Smooth muscle cell (in vitro differentiated cells): ENCODE results near the gene CASP9. TPM values are rescaled to one million over a fixed set of nuclear protein-coding genes. Genes with fewer than 3 reads are reported as not detected.

Experiments
- DNase-seq: peaks from one replicate; lab custom pipeline; 2025; ENCODE audit not compliant: unreplicated experiment; lab: John Stamatoyannopoulos, UW
- H2AFZ ChIP-seq: fragments of 200-600 bp; sonication (generic); 2 replicates; pipeline ENCODE4 v1.6.0; 2016; ENCODE audit warnings: antibody characterized with exemption, low read depth, mild to moderate bottlenecking
- H3F3A ChIP-seq: fragments of 200-600 bp; sonication (generic); 2 replicates; pipeline ENCODE4 v1.6.0; 2017; ENCODE audit warnings: antibody characterized with exemption, low read depth
- H3K27ac ChIP-seq: fragments of 200-600 bp; sonication (generic); 2 replicates; pipeline ENCODE4 v1.5.1; 2016; ENCODE audit warnings: low read depth, mild to moderate bottlenecking
- H3K27me3 ChIP-seq: fragments of 200-600 bp; sonication (generic); 2 replicates; pipeline ENCODE4 v1.6.1; 2016; ENCODE audit warnings: low read depth, mild to moderate bottlenecking
- H3K36me3 ChIP-seq: fragments of 200-600 bp; sonication (generic); 2 replicates; pipeline ENCODE4 v1.5.1; 2016; ENCODE audit warnings: low read depth
- H3K4me1 ChIP-seq: fragments of 200-600 bp; sonication (generic); 2 replicates; pipeline ENCODE4 v1.5.1; 2016; ENCODE audit warnings: low read depth
- H3K4me2 ChIP-seq: fragments of 200-600 bp; sonication (generic); 2 replicates; pipeline ENCODE4 v1.6.0; 2016; ENCODE audit warnings: mild to moderate bottlenecking
- H3K4me3 ChIP-seq: fragments of 200-600 bp; sonication (generic); 2 replicates; pipeline ENCODE4 v1.5.1; 2016; ENCODE audit warnings: mild to moderate bottlenecking
- H3K79me2 ChIP-seq: fragments of 200-600 bp; sonication (generic); 2 replicates; pipeline ENCODE4 v1.6.0; 2016; ENCODE audit warnings: low read depth, mild to moderate bottlenecking
- H3K9ac ChIP-seq: fragments of 200-600 bp; sonication (generic); 2 replicates; pipeline ENCODE4 v1.6.0; 2016; ENCODE audit warnings: low read depth
- H3K9me3 ChIP-seq: fragments of 200-600 bp; sonication (generic); replicated peaks from 2 replicates; pipeline ENCODE4 v1.5.1; 2016; ENCODE audit warnings: low read depth
- H4K20me1 ChIP-seq: fragments of 200-600 bp; sonication (generic); 2 replicates; pipeline ENCODE4 v1.6.0; 2016; ENCODE audit warnings: low read depth
- WGBS: methylation state at CpG from one replicate; pipeline ENCODE4 v1.1.7; 2016; ENCODE audit warnings: low lambda C conversion rate; 5-methylcytosine and 5-hydroxymethylcytosine counted together
- polyA plus RNA-seq: library from polyadenylated mRNA; unstranded; fragments of >200 nt; fragmentation: Nextera tagmentation; extraction: Ambion mirVana; gene quantifications from 2 replicates; pipeline ENCODE4 v1.2.1, GENCODE V29; 2016
- total RNA-seq: library from RNA; depleted of rRNA; stranded (reverse); fragments of >200 nt; gene quantifications from 2 replicates; pipeline ENCODE4 v1.2.3, GENCODE V29; 2014
- TF ChIP-seq, protein P1 (sequence below): fragments of 200-600 bp; sonication (generic); IDR thresholded peaks from 2 replicates; pipeline ENCODE4 v1.5.1; 2017; ENCODE audit warnings: borderline replicate concordance, mild to moderate bottlenecking, antibody characterized with exemption; ENCODE audit not compliant: insufficient read depth, poor library complexity, severe bottlenecking

Gene CASP9
- total and polyA plus RNA-seq, 2 experiments from 2014 or later = 4.2 to 4.8 TPM

DNA sequence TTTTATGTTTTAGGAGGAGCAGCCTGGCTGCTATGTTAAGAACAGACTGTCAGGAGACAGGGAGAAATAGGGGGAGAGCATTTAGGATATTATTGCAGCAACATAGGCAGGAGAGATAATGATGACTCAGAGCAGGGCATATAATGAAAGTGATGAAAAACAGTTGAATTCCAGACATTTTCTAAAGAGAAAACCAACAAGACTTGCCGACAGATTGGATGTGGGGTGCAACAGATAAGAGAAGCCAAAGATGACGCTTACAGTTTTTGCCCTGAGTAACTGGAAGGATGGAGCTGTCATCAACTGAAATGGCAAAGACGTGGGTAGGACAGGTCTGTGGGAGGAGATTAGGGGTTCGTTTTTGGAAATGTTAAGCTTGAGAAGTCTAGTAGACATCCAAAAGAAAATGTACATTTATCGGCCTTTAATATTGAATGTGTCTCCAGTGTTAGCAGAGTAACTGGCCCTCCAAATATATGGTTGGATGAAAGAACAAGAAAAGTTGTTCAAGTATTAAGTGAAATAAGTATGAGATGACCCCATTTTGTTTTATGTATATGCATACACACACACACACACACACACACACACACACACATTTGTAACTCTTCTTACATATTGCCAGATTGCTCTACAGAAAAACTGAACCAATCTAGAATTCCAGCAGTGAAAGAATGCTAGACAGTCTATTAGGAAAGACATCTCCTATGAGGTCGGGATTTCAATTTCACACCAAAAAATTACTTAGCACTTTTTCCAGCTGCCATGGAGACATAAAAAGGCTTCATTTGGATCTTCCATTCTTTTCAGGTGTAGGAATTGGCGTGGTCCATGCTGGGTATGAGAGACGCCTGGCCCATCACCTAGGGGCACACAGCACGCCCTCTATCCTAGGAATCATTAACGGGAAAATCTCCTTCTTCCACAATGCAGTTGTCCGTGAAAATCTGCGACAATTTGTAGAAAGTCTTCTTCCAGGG lies 19.9 kb upstream of the CASP9 start:
- Histone ChIP-seq H3F3A (peaks cover 3% of the 10 kb centered on the region), H3K9me3 (no peaks in the 10 kb centered on the region), H2AFZ (no peak overlapping the region), H3K9ac (no peak overlapping the region), H3K79me2 (no peaks in the 10 kb centered on the region), H3K4me3 (no peak overlapping the region), H3K4me1 (no peaks in the 10 kb centered on the region), H4K20me1 (no peaks in the 10 kb centered on the region), H3K27ac (peak overlapping the region; percentile 67), H3K4me2 (peak overlapping the region; percentile 29), H3K36me3 (peaks cover 23% of the 10 kb centered on the region), H3K27me3 (no peaks in the 10 kb centered on the region)
- TF ChIP-seq, protein P1, sequence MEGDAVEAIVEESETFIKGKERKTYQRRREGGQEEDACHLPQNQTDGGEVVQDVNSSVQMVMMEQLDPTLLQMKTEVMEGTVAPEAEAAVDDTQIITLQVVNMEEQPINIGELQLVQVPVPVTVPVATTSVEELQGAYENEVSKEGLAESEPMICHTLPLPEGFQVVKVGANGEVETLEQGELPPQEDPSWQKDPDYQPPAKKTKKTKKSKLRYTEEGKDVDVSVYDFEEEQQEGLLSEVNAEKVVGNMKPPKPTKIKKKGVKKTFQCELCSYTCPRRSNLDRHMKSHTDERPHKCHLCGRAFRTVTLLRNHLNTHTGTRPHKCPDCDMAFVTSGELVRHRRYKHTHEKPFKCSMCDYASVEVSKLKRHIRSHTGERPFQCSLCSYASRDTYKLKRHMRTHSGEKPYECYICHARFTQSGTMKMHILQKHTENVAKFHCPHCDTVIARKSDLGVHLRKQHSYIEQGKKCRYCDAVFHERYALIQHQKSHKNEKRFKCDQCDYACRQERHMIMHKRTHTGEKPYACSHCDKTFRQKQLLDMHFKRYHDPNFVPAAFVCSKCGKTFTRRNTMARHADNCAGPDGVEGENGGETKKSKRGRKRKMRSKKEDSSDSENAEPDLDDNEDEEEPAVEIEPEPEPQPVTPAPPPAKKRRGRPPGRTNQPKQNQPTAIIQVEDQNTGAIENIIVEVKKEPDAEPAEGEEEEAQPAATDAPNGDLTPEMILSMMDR = no peak
- WGBS = 66% methylated on average over 12 of the region's 12 CpGs
- DNase-seq = no peak

DNA sequence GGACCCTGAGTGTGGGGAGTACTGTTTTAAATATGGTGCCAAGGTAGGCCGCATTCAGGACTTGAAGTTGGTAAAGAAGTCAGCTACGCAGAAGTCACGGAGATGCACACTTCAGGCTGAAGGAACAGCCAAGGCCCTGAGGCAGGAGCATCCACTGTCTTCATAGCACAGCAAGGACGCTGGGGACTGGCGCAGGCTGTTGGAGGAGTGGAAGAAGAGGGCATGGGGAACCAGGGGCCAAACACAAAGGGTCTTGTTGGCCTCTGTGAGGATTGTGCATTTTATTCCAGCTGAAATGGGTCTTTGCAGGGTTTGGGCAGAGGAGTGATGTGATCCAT lies 19.2 kb upstream of the CASP9 start:
- WGBS = 96% methylated on average over 5 of the region's 5 CpGs

DNA sequence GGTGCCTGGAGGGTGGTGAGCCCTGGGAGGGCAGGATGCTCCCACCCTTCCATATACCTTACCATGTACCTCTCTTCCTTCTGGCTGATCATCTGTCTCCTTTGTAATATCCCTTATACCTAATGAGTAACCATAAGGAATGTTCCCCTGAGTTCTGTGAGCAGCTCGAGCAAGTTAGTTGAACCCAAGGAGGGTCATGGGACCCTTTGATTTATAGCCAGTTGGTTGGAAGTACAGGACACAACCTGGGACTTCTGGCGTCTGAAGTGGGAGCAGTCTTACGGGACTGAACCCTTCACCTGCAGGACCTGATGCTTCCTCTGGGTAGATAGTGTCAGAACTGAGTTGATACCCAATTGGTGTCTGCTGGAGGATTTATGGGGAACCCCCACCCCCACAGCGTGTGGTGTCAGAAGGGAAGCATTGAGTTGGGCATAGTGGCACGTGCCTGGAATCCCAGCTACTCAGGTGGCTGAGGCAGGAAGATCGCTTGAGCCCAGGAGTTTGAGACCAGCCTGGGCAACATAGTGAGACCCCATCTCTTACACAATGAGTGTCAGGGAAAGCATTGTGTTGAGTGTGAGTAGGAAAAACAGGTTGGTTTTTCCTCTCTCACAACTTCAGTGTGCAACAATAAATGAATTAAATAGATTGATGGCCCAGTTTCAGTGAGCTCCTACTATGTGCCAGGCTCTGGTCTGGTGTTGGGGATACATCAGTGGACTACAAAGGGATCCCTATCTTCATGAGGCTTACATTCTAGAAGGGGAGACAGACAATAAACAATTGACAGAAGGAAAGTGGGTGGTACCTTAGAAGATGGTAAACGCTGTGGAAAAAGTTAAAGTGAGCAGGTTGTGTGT lies 18.6 kb upstream of the CASP9 start:
- H3K9ac ChIP-seq = no peak overlapping the region
- no peaks in the 10 kb centered on the region for H3K4me1 ChIP-seq
- H2AFZ ChIP-seq = no peak overlapping the region
- H3K36me3 ChIP-seq = peaks cover 15% of the 10 kb centered on the region
- no peak overlapping the region for H3K4me3 ChIP-seq
- TF ChIP-seq, protein P1 = no peak
- H3K4me2 ChIP-seq = peak overlapping the region; percentile 9
- H4K20me1 ChIP-seq = no peaks in the 10 kb centered on the region
- 96% methylated on average over 7 of the region's 7 CpGs for WGBS
- no peaks in the 10 kb centered on the region for H3K79me2 ChIP-seq
- peak overlapping the region; percentile 67 for H3K27ac ChIP-seq
- DNase-seq = no peak
- no peaks in the 10 kb centered on the region for H3K9me3 ChIP-seq
- peaks cover 3% of the 10 kb centered on the region for H3F3A ChIP-seq
- H3K27me3 ChIP-seq = no peaks in the 10 kb centered on the region

More for the DNA sequence above, 19.2 kb upstream of the CASP9 start:
- TF ChIP-seq, protein P1 = no peak
- Histone ChIP-seq H3K9me3 (no peaks in the 10 kb centered on the region), H3K79me2 (no peaks in the 10 kb centered on the region), H3K36me3 (peaks cover 21% of the 10 kb centered on the region), H4K20me1 (no peaks in the 10 kb centered on the region), H3K4me1 (no peaks in the 10 kb centered on the region), H3K27me3 (no peaks in the 10 kb centered on the region), H2AFZ (no peak overlapping the region), H3F3A (peaks cover 3% of the 10 kb centered on the region), H3K4me2 (peak overlapping the region; percentile 9), H3K27ac (peak overlapping the region; percentile 67), H3K9ac (no peak overlapping the region), H3K4me3 (no peak overlapping the region)
- no peak for DNase-seq
